Common myeloid progenitor, CD34-positive (primary cell): Measurements from ENCODE around the gene RNF17.
"Not testable (repeated sequence)": the region's sequence is repeated elsewhere in the genome, so short reads cannot be mapped to it uniquely, and the experiment has no call there.

Experiments
- CTCF ChIA-PET: fragments of 350-600 bp; sonication (Branson Sonifier 250); formaldehyde crosslinking; loops from one replicate; lab custom pipeline; 2021; ENCODE audit warnings: antibody characterized with exemption; lab: Charles Lee
- POLR2A ChIA-PET: fragments of 350-600 bp; sonication (Branson Sonifier 250); formaldehyde crosslinking; loops from one replicate; lab custom pipeline; 2021; ENCODE audit warnings: antibody characterized with exemption; lab: Charles Lee
- DNase-seq, 3 donors: peaks; one replicate each; pipeline versions ENCODE4 v3.0.0 to v3.0.0-alpha.2; 2013
- H3K27ac ChIP-seq, 2 experiments: 1 replicate in 1 of 2; 2 replicates in 1 of 2; pipeline ENCODE4 v1.7.0; 2013; ENCODE audit warnings: inconsistent platforms in 2 of 2, low read length in 2 of 2, mild to moderate bottlenecking in 2 of 2, low read depth in 1 of 2, moderate library complexity in 1 of 2; ENCODE audit not compliant: severe bottlenecking in 2 of 2, insufficient read depth in 1 of 2, poor library complexity in 1 of 2
- H3K27me3 ChIP-seq, 5 experiments: replicated peaks in 2 of 5; 1 replicate in 3 of 5; 2 replicates in 2 of 5; pipeline versions ENCODE4 v1.6.1 to v1.7.0; 2013; ENCODE audit warnings: low read length in 4 of 5, mild to moderate bottlenecking in 2 of 5, moderate library complexity in 2 of 5, inconsistent platforms in 1 of 5; ENCODE audit not compliant: insufficient read depth in 5 of 5, control insufficient read depth in 4 of 5
- H3K36me3 ChIP-seq, 4 experiments: 1 replicate in 2 of 4; 2 replicates in 2 of 4; pipeline versions ENCODE4 v1.6.1 to v1.7.0; 2013; ENCODE audit warnings: low read length in 3 of 4, control low read depth in 1 of 4, mild to moderate bottlenecking in 1 of 4; ENCODE audit not compliant: control insufficient read depth in 4 of 4, insufficient read depth in 4 of 4
- H3K4me1 ChIP-seq, 4 experiments: 1 replicate in 3 of 4; 2 replicates in 1 of 4; pipeline versions ENCODE4 v1.6.1 to v1.7.1; 2013; ENCODE audit warnings: low read length in 3 of 4, mild to moderate bottlenecking in 3 of 4, control low read depth in 1 of 4, inconsistent platforms in 1 of 4, moderate library complexity in 1 of 4; ENCODE audit not compliant: control insufficient read depth in 4 of 4, insufficient read depth in 4 of 4; ENCODE audit errors: control extremely low read depth in 1 of 4
- H3K4me3 ChIP-seq, 7 experiments: 1 replicate in 4 of 7; 2 replicates in 3 of 7; pipeline versions ENCODE4 v1.5.1 to v1.7.0; 2013; ENCODE audit warnings: mild to moderate bottlenecking in 7 of 7, low read length in 6 of 7, moderate library complexity in 6 of 7, inconsistent platforms in 2 of 7, low read depth in 2 of 7, control low read depth in 1 of 7; ENCODE audit not compliant: insufficient read depth in 4 of 7, control insufficient read depth in 1 of 7; ENCODE audit errors: extremely low read depth in 1 of 7
- H3K9me3 ChIP-seq, 5 experiments: 1 replicate in 4 of 5; 2 replicates in 1 of 5; pipeline versions ENCODE4 v1.6.1 to v1.7.1; 2013; ENCODE audit warnings: low read length in 4 of 5, mild to moderate bottlenecking in 2 of 5, inconsistent platforms in 1 of 5, low read depth in 1 of 5, moderate library complexity in 1 of 5; ENCODE audit not compliant: control insufficient read depth in 4 of 5, insufficient read depth in 2 of 5; ENCODE audit errors: control extremely low read depth in 1 of 5
- WGBS: methylation state at CpG from one replicate; pipeline ENCODE4 v1.1.5; 2013; ENCODE audit not compliant: insufficient coverage; 5-methylcytosine and 5-hydroxymethylcytosine counted together

The RNF17 gene

DNA sequence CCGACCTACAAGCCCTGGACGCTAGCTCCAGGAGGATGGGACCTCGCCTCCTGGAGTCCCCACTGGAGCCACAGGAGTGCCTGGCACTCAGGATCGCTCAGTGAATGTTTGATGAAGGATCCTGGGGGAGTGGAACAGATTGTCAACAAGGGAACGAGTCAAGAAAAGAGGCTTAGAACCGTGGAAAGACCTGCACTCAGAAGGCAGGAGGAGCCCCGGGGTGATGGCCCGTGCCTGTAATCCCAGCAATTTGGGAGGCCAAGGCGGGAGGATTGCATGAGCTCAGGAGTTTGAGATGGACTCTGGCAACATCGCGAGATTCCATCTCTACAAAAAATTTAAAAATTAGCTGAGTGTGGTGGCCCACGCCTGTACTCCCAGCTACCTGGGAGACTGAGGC is 44.8 kb upstream of the RNF17 start:
- no peak overlapping the region for H3K4me3 ChIP-seq
- 94% methylated on average over 11 of the region's 12 CpGs for WGBS
- POLR2A ChIA-PET: no interaction called here
- H3K27me3 ChIP-seq: no peaks in the 10 kb centered on the region
- no peak for DNase-seq
- no peaks in the 10 kb centered on the region for H3K9me3 ChIP-seq
- H3K27ac ChIP-seq: no peak overlapping the region
- peaks cover 8 to 22% (median 11%) of the 10 kb centered on the region in 4 experiments for H3K4me1 ChIP-seq
- CTCF ChIA-PET: interaction anchor here (0.5 to 11.1 kb wide), 9 partner anchors 8 to 284 kb away, joined by 3 to 169 read pairs (median 4); no protein-coding TSS in a partner anchor
- H3K36me3 ChIP-seq: no peaks in the 10 kb centered on the region

DNA sequence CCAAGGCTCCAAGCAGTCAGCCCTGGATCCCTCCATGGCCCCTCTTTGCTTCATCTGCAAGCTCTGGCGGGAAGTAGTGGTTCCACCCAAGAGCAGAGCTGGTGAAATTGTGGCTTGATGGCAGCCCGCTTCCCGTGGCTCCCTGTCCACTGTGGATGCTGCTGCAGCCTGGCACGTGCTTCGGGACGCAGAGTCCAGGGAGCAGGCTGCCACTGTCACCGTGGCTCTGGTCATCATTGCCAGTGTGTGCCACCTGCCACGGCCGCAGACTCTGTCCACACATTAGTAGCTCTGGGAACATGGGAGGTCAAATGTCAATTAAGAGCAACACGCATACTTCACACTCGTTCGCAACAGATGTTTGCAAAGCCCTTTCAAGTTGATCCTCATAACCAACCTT is 40.8 kb upstream of the RNF17 start:
- peaks cover 0 to 16% (median 7%) of the 10 kb centered on the region in 4 experiments for H3K4me1 ChIP-seq
- H3K27me3 ChIP-seq: no peaks in the 10 kb centered on the region
- DNase-seq: no peak
- ChIA-PET POLR2A (no interaction called here), CTCF (interaction anchor here (1.2 to 11.1 kb wide), 9 partner anchors 11 to 137 kb away, joined by 3 to 174 read pairs (median 6); no protein-coding TSS in a partner anchor)
- no peak overlapping the region for H3K27ac ChIP-seq
- WGBS: 96% methylated on average over 12 of the region's 12 CpGs
- H3K9me3 ChIP-seq: no peaks in the 10 kb centered on the region
- no peaks in the 10 kb centered on the region for H3K36me3 ChIP-seq
- H3K4me3 ChIP-seq: no peak overlapping the region

DNA sequence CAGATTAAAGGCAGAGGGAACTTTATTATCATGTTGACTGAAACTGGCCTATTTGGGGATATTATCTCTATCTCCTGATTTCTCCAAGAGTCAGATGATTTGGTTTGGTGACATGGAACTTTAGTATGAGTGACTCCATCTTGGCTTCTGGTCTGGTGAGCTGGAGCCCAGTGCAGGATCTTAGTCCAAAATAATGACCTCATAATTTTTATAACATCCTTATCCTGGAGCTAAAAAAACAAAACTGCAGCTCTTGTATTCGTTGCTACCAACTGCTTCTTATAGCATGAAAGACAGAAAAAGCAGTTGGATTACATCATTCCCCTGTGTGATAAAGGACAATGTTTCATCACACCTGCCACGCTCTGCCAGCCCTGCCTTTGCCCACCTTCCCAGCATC is 39.3 kb upstream of the RNF17 start:
- 86% methylated on average over 2 of the region's 2 CpGs for WGBS
- POLR2A ChIA-PET: no interaction called here
- no peak overlapping the region for H3K4me3 ChIP-seq
- peaks cover 0 to 2% (median 0%) of the 10 kb centered on the region in 5 experiments for H3K9me3 ChIP-seq
- H3K36me3 ChIP-seq: no peaks in the 10 kb centered on the region
- CTCF ChIA-PET: interaction anchor here (0.8 to 11.1 kb wide), 10 partner anchors 12 to 145 kb away, joined by 3 to 174 read pairs (median 6); partner anchors contain the start of gene ATP12A
- no peaks in the 10 kb centered on the region for H3K27me3 ChIP-seq
- no peak overlapping the region for H3K27ac ChIP-seq
- no peak for DNase-seq
- peaks cover 0 to 10% (median 5%) of the 10 kb centered on the region in 4 experiments for H3K4me1 ChIP-seq

DNA sequence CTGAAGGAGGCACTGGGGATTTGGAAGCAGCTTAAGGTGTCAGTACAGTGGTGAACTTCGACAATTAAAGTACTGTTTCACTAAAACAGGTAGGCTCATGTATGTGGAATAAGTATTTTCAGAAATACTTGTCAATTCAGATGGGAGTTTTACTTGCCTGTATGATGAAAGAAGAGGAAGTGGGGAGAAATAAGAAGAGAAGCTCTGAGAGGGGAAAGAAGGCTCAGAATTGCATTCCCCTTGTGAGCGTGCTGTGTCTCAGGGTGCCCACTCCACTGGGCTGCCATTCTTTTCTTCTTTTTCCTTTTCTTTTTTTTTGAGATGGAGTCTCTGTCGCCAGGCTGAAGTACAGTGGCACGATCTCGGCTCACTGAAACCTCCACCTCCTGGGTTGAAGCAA is 38.6 kb upstream of the RNF17 start:
- Histone ChIP-seq H3K9me3 (peaks cover 0 to 3% (median 0%) of the 10 kb centered on the region in 5 experiments), H3K27ac (no peak overlapping the region), H3K27me3 (no peaks in the 10 kb centered on the region), H3K4me3 (no peak overlapping the region), H3K36me3 (no peaks in the 10 kb centered on the region), H3K4me1 (peaks cover 0 to 8% (median 5%) of the 10 kb centered on the region in 4 experiments)
- DNase-seq: no peak
- POLR2A ChIA-PET: interaction anchor here (0.8 kb wide), 1 partner anchor 16 kb away, joined by 3 read pairs; no protein-coding TSS in a partner anchor
- 86% methylated on average over 4 of the region's 5 CpGs for WGBS
- CTCF ChIA-PET: interaction anchor here (0.8 to 11.1 kb wide), 10 partner anchors 13 to 145 kb away, joined by 3 to 174 read pairs (median 6); partner anchors contain the start of gene ATP12A

DNA sequence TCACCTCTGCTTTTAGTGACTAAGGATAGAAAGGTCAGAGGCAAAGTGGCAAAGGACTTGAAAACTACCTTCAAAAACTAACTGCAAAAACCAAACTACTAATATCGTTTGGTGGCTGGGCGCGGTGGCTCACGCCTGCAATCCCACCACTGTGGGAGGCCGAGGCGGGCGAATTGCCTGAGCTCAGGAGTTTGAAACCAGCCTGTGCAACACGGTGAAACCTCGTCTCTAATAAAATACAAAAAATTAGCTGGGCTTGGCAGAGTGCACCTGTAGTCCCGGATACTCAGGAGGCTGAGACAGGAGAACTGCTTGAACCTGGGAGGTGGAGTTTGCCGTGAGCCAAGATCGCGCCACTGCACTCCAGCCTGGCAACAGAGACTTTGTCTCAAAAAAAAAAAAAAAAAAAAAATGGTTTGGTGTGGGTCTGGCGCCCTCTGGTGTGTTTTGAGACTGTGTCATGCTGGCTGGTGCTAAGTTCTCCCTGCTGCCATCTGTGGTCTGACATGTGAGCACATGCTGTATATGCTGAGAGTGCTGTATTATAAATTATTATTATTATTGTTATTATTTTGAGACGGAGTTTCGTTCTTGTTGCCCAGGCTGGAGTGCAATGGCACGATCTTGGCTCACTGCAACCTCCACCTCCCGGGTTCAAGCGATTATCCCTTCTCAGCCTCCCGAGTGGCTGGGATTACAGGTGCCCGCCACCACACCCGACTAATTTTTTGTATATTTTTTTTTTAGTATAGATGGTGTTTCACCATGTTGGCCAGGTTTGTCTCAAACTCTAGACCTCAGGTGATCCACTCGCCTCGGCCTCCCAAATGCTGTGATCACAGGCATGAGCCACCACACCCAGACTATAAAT is 36.0 kb upstream of the RNF17 start:
- POLR2A ChIA-PET: interaction anchor here (1.2 kb wide), 1 partner anchor 18 kb away, joined by 3 read pairs; no protein-coding TSS in a partner anchor
- H3K36me3 ChIP-seq: no peaks in the 10 kb centered on the region
- 81% methylated on average over 11 of the region's 24 CpGs for WGBS
- no peaks in the 10 kb centered on the region for H3K27me3 ChIP-seq
- H3K27ac ChIP-seq: no peak overlapping the region
- peak; percentile 91 to 96 (median 95) for DNase-seq
- peaks cover 0 to 8% (median 5%) of the 10 kb centered on the region in 4 experiments for H3K4me1 ChIP-seq
- peaks cover 0 to 4% (median 0%) of the 10 kb centered on the region in 5 experiments for H3K9me3 ChIP-seq
- CTCF ChIA-PET: interaction anchor here (0.7 to 11.1 kb wide), 18 partner anchors 8 to 148 kb away, joined by 3 to 174 read pairs (median 7); partner anchors contain the start of gene ATP12A
- no peak overlapping the region for H3K4me3 ChIP-seq

DNA sequence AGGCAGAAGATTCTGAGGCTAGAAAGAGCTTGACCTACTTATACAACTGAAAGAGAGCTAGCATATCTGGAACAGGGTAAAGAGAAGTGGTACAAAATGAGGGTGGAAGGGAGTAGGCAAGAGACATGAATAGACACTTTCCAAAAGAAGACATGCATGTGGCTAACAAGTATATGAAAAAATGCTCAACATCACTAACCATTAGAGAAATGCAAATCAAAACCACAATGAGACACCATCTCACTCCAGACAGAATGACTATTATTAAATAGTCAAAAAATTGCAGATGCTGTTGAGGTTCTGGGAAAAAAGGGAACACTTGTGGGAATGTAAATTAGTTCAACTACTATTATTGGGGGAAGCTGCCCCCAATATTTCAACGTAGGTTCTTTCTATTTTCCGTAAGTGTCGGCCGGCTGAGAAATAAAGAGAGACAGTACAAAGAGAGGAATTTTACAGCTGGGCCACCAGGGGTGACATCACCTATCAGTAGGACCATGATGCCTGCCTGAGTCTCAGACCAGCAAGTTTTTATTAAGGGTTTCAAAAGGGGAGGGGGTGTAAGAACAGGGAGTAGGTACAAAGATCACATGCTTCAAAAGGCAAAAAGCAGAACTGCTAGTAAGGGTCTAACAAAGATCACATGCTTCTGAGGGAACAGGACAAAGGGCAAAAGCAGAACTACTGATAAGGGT is 32.9 kb upstream of the RNF17 start:
- H3K4me3 ChIP-seq, H3K36me3 ChIP-seq, H3K27ac ChIP-seq, H3K4me1 ChIP-seq, H3K27me3 ChIP-seq, H3K9me3 ChIP-seq, POLR2A ChIA-PET: not testable (repeated sequence)
- CTCF ChIA-PET: interaction anchor here (0.8 to 1.5 kb wide), 4 partner anchors 9 to 51 kb away, joined by 3 read pairs; partner anchors contain the start of gene ATP12A
- DNase-seq: peak in 1 of 3 donors; percentile 48
- 100% methylated on average over 4 of the region's 4 CpGs for WGBS
